GM12892 (cell line): ENCODE measurements around the gene CDKN2AIP.

Experiments used
- POLR2A ChIP-seq: IDR thresholded peaks from 2 replicates; pipeline ENCODE4 v1.6.1; 2011; ENCODE audit warnings: low read depth, low read length, control low read depth
- POLR2AphosphoS5 ChIP-seq: IDR thresholded peaks from 2 replicates; pipeline ENCODE4 v1.6.1; 2011; ENCODE audit warnings: low read depth, low read length, control low read depth

- TF ChIP-seq POLR2A = no peak
- TF ChIP-seq POLR2AphosphoS5 = no peak
These were observed 5.8 kb upstream of the CDKN2AIP start for GRCh38 chr4:183438458-183439113.
